Measurements from ENCODE around the gene C16orf82. TPM values are rescaled to one million over a fixed set of nuclear protein-coding genes. Genes with fewer than 3 reads are reported as not detected.

The C16orf82 gene
- not detected for polyA plus RNA-seq (2013, experiment 1 of 2)
- polyA plus RNA-seq (2013, experiment 2 of 2) = not detected

DNA sequence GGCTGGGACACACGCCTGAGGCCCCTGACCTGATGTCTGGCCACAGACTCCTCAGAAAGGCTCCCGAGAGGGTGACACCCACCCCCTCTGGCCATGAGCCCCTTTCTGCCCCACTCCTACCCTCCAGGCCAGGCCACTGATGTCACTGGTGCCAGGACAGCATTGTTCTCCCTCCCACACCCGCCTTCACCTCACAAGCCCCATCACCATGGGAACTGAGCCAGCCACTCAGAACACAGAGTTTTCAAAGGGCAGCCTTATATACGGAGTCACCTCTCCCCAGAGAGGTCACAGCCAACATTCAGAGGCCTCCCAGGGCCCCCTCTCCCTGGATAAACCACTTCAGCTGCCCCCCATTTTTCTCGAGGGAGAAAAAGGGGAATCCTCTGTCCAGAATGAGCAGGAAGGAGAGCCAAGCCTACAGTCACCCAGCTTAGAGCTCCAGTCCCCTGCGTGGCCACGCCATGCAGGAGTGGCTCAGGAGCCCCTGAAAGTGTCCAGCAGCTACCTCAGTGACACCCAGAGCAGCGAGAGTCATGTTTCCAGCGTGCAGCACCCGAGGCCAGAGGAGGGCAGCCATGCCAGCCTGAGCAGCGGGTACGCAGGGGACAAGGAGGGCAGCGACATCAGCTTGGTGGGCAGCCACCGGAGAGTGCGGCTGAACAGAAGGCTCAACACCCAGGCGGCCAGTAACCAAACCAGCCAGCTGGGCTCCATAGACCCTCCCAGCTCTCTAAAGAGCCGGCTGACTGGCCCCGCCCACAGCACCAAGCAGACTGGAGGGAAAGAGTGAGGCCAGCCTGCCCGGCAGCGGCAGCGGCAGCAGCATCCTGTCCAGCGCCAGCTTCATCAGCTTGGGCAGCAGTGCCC, at the start of gene C16orf82:
TSS of gene C16orf82 (plus strand) at position 260 of the 870 bp plus-strand sequence.
- H3K36me3 ChIP-seq (ENCODE audit: control insufficient read depth, insufficient read depth, low read length) = no peaks in the 10 kb centered on the region
- WGBS, 2 experiments (ENCODE audit: insufficient coverage in 2 of 2) = 58 to 69% methylated on average over 19 to 20 of the region's 22 CpGs
- H3K27ac ChIP-seq (ENCODE audit: low read depth, low read length, severe bottlenecking) = no peak within 1 kb of the TSS
- no peaks in the 10 kb centered on the region for H3K9me3 ChIP-seq (ENCODE audit: control insufficient read depth, low read length)
- H3K4me1 ChIP-seq (ENCODE audit: control insufficient read depth, insufficient read depth, low read length, poor library complexity, severe bottlenecking) = no peaks in the 10 kb centered on the region
- H3K4me3 ChIP-seq (ENCODE audit: extremely low read depth, insufficient read depth, low read length, poor library complexity, severe bottlenecking) = no peak within 1 kb of the TSS

DNA sequence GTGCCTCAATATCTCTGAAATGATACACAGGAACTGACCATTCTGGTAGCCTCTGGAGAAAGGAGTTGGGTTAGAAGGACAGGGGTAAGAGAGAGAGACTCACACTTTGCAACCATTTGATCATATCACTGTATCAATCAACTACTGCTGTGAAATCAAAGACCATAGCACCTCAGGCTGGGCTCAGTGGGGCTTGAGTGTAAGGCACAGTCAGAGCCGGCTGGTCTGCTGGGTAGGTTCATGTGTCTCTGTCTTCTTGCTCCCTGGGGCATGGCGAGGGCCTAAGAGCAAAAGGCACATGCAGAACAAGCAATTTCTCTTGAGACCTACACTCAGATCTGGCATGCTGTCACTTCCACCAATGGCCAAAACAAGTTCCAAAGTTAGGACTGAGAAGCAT, 46.7 kb upstream of the C16orf82 start:
- Histone ChIP-seq H3K27ac (ENCODE audit: low read depth, low read length, severe bottlenecking) (no peak overlapping the region), H3K4me1 (ENCODE audit: control insufficient read depth, insufficient read depth, low read length, poor library complexity, severe bottlenecking) (peaks cover 5% of the 10 kb centered on the region), H3K36me3 (ENCODE audit: control insufficient read depth, insufficient read depth, low read length) (no peaks in the 10 kb centered on the region), H3K9me3 (ENCODE audit: control insufficient read depth, low read length) (peaks cover 10% of the 10 kb centered on the region), H3K4me3 (ENCODE audit: extremely low read depth, insufficient read depth, low read length, poor library complexity, severe bottlenecking) (no peak overlapping the region)
- 87 to 88% methylated on average over 2 of the region's 2 CpGs for WGBS, 2 experiments (ENCODE audit: insufficient coverage in 2 of 2)

DNA sequence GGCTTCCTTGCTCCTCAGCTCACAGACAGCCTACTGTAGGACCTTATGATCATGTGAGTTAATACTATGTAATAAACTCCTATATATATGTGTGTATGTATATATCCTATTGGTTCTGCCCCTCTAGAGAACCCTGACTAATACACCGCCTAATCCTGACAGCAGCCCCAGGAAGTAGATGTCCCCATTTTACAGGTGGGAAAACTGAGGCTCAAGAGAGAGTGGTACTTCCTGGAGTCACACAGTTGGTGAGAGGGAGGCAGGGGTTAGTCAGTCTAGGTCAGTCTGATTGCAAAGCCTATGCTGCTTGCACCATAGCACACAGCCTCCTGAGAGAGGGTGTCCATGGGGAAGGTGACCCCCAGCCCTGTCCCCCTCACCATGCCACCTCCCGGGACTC, 42.7 kb upstream of the C16orf82 start:
- H3K4me1 ChIP-seq (ENCODE audit: control insufficient read depth, insufficient read depth, low read length, poor library complexity, severe bottlenecking) = no peaks in the 10 kb centered on the region
- H3K9me3 ChIP-seq (ENCODE audit: control insufficient read depth, low read length) = peaks cover 9% of the 10 kb centered on the region
- no peak overlapping the region for H3K4me3 ChIP-seq (ENCODE audit: extremely low read depth, insufficient read depth, low read length, poor library complexity, severe bottlenecking)
- no peaks in the 10 kb centered on the region for H3K36me3 ChIP-seq (ENCODE audit: control insufficient read depth, insufficient read depth, low read length)
- 83% methylated on average over 1 of the region's 2 CpGs; no CpG with 5 or more reads in 1 of the 2 experiments for WGBS, 2 experiments (ENCODE audit: insufficient coverage in 2 of 2)
- H3K27ac ChIP-seq (ENCODE audit: low read depth, low read length, severe bottlenecking) = no peak overlapping the region

DNA sequence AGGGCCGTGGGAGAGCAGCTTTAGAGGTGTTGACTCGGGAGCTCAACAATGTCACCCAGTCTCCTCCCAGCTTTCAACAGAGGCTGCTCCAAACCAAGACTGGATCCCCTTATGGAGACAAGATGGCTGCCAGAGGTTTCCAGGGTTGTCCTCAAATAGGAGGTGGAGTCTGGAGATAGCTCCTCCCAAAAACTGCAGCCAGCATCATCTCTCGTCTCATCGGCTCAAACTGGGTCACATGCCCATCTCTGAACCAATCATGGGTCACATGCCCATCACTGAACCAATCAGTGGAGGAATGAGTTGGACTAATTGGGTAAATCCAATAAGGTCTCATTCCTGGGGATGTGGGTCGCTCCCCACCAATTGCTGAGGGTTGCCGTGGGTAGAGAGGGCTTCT, 41.1 kb upstream of the C16orf82 start:
- Histone ChIP-seq H3K36me3 (ENCODE audit: control insufficient read depth, insufficient read depth, low read length) (no peaks in the 10 kb centered on the region), H3K27ac (ENCODE audit: low read depth, low read length, severe bottlenecking) (no peak overlapping the region), H3K4me1 (ENCODE audit: control insufficient read depth, insufficient read depth, low read length, poor library complexity, severe bottlenecking) (no peaks in the 10 kb centered on the region), H3K9me3 (ENCODE audit: control insufficient read depth, low read length) (no peaks in the 10 kb centered on the region), H3K4me3 (ENCODE audit: extremely low read depth, insufficient read depth, low read length, poor library complexity, severe bottlenecking) (no peak overlapping the region)
- 71 to 77% methylated on average over 4 to 6 of the region's 6 CpGs for WGBS, 2 experiments (ENCODE audit: insufficient coverage in 2 of 2)

DNA sequence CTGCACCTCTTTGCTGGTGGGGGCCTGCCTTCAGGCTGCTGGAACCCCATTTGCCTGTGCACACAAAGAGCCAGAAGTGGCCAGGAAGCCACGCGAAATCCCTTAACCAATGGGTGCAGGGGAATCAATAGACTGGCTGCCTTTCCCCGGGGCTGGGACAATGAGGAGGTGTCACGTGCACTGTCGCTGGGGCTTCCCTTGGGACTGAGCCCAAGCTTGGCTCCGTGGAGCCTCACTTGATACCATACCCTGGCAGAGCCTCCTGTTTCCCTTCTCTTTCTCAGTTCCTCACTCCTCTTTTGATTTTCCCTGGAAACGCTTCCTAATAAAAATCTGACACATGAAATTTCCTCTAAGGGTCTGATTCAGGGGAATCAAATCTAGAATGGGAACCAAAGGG, 38.8 kb upstream of the C16orf82 start:
- Histone ChIP-seq H3K4me1 (ENCODE audit: control insufficient read depth, insufficient read depth, low read length, poor library complexity, severe bottlenecking) (no peaks in the 10 kb centered on the region), H3K9me3 (ENCODE audit: control insufficient read depth, low read length) (no peaks in the 10 kb centered on the region), H3K4me3 (ENCODE audit: extremely low read depth, insufficient read depth, low read length, poor library complexity, severe bottlenecking) (no peak overlapping the region), H3K36me3 (ENCODE audit: control insufficient read depth, insufficient read depth, low read length) (no peaks in the 10 kb centered on the region), H3K27ac (ENCODE audit: low read depth, low read length, severe bottlenecking) (no peak overlapping the region)
- WGBS, 2 experiments (ENCODE audit: insufficient coverage in 2 of 2) = 71 to 81% methylated on average over 5 to 7 of the region's 7 CpGs

DNA sequence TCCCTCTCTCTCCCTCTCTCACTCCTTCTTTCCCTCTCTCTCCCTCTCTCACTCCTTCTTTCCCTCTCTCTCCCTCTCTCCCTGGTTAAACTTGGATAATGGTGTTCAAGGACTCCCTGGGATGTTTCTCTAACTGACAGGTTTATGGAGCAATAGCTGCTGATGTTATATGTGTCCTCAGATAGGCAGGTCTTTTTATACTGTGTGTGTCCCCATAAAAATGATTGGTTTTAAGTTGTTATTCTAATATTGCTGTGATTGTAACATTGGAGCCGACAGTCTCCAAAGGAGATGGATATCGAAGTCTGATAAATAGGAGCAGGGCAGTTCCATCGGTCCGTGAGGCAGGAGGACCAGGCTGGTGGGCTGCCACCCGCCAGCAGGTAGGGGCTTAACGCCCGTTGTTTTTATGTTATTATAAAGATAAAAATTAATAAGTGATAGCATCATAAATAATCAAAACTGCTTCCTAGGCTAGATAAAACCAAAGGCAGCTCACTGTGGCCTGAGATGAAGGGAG, 38.1 kb upstream of the C16orf82 start:
- no peaks in the 10 kb centered on the region for H3K9me3 ChIP-seq (ENCODE audit: control insufficient read depth, low read length)
- no peak overlapping the region for H3K4me3 ChIP-seq (ENCODE audit: extremely low read depth, insufficient read depth, low read length, poor library complexity, severe bottlenecking)
- H3K36me3 ChIP-seq (ENCODE audit: control insufficient read depth, insufficient read depth, low read length) = no peaks in the 10 kb centered on the region
- H3K27ac ChIP-seq (ENCODE audit: low read depth, low read length, severe bottlenecking) = no peak overlapping the region
- WGBS, 2 experiments (ENCODE audit: insufficient coverage in 2 of 2) = 94 to 95% methylated on average over 2 to 3 of the region's 7 CpGs
- no peaks in the 10 kb centered on the region for H3K4me1 ChIP-seq (ENCODE audit: control insufficient read depth, insufficient read depth, low read length, poor library complexity, severe bottlenecking)

DNA sequence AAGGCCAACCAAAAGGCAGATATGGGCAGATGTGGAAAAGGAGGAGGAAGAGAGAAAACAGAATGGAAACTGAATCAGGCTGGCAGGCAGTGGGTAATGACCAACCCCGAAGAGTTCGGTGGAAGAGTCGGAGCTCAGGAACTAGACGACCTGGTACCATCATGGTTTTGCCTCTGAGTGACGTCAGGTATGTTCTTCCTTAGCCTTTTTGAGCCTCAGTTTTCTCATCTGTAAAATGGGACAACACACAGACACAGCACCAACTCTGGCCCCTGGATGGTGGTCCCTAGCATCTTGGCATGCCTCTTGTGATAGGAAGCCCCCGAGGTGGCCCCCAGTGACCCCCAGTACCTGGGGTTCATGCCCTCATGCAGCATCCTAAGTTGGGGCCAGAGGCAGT, 37.2 kb upstream of the C16orf82 start:
- no peak overlapping the region for H3K4me3 ChIP-seq (ENCODE audit: extremely low read depth, insufficient read depth, low read length, poor library complexity, severe bottlenecking)
- no peaks in the 10 kb centered on the region for H3K4me1 ChIP-seq (ENCODE audit: control insufficient read depth, insufficient read depth, low read length, poor library complexity, severe bottlenecking)
- no peaks in the 10 kb centered on the region for H3K9me3 ChIP-seq (ENCODE audit: control insufficient read depth, low read length)
- 88 to 94% methylated on average over 5 to 6 of the region's 6 CpGs for WGBS, 2 experiments (ENCODE audit: insufficient coverage in 2 of 2)
- no peaks in the 10 kb centered on the region for H3K36me3 ChIP-seq (ENCODE audit: control insufficient read depth, insufficient read depth, low read length)
- H3K27ac ChIP-seq (ENCODE audit: low read depth, low read length, severe bottlenecking) = no peak overlapping the region

DNA sequence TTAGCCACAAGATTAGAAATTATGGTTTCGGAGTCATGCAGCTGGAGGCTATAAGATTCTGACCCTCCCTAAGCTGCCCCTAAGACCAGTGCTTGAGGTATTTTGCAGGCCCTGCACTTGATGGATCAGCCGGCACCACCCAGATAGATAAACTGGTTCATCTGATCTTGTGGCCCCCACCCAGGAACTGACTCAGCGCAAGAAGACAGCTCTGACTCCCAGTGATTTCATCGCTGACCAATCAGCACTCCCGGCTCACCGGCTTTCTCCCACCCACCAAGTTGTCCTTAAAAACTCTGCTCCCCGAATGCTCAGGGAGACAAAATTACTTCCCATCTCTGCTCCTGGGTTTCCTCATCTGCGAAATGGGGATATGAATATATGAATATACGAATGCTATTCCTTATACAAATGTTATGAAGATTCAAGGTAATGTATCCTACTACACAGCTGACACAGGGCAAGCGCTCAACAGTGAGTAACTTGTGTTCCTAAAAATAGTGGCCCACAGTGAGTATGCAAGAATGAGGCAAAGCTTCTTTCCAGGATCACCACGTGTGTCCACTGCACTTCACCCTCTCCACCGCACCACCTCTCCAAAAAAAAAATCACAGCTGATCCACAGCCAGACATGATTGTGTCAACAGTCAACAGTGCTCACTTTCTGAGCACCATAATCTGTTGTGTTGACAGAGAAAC, 33.3 kb upstream of the C16orf82 start:
- WGBS, 2 experiments (ENCODE audit: insufficient coverage in 2 of 2) = 87 to 100% methylated on average over 5 to 6 of the region's 12 CpGs
- no peak overlapping the region for H3K4me3 ChIP-seq (ENCODE audit: extremely low read depth, insufficient read depth, low read length, poor library complexity, severe bottlenecking)

DNA sequence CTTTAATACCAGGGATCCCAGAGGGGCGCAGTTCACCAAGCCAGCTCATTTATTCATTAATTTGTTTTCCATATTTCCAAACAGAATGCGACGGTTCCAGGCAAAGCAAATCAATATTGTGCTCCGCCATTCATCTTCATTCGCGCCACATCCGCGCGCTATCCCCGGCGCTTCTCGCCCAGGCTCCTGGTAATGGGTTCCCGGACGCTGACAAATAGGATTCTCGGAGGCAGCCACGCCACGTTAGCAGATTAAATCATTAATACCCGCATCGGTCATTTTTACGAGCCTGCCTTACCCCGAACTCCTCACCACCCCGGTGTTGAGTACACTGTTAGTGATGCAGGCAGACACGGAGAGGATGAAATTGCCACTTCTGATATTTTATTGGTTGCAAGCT, 26.0 kb upstream of the C16orf82 start:
- H3K4me3 ChIP-seq (ENCODE audit: extremely low read depth, insufficient read depth, low read length, poor library complexity, severe bottlenecking) = no peak overlapping the region
- H3K27ac ChIP-seq (ENCODE audit: low read depth, low read length, severe bottlenecking) = no peak overlapping the region
- H3K36me3 ChIP-seq (ENCODE audit: control insufficient read depth, insufficient read depth, low read length) = no peaks in the 10 kb centered on the region
- H3K4me1 ChIP-seq (ENCODE audit: control insufficient read depth, insufficient read depth, low read length, poor library complexity, severe bottlenecking) = no peaks in the 10 kb centered on the region
- WGBS, 2 experiments (ENCODE audit: insufficient coverage in 2 of 2) = 93 to 96% methylated on average over 21 to 23 of the region's 23 CpGs
- no peaks in the 10 kb centered on the region for H3K9me3 ChIP-seq (ENCODE audit: control insufficient read depth, low read length)

More for the DNA sequence above, 33.3 kb upstream of the C16orf82 start:
- no peaks in the 10 kb centered on the region for H3K36me3 ChIP-seq (ENCODE audit: control insufficient read depth, insufficient read depth, low read length)
- H3K4me1 ChIP-seq (ENCODE audit: control insufficient read depth, insufficient read depth, low read length, poor library complexity, severe bottlenecking) = no peaks in the 10 kb centered on the region
- H3K27ac ChIP-seq (ENCODE audit: low read depth, low read length, severe bottlenecking) = no peak overlapping the region
- H3K9me3 ChIP-seq (ENCODE audit: control insufficient read depth, low read length) = no peaks in the 10 kb centered on the region

DNA sequence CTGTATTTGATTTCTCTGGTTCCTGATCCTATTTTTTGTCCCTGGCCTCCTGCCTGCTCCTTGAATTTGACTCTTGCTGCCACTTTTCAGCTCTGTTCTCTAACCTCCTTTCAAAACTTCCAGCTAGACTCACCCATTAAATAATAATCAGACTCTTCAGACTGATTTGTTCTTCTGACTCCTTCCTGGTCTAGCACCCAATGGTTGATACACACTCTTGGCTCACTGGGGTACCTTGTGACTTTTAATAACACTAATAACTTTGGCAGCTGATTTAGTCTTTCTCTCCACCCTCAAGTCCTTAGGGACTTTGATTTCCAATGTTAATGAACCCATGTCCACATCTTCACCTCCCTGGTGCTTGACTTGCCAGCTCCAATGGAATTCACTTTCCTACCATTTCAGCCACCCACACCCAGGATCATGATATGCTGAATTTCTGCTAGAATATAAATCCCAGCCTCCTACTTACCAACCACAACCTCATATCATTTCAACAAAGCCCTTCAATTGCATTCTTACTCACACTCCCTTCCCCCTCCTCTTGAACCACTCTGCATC, 19.7 kb upstream of the C16orf82 start:
- H3K27ac ChIP-seq (ENCODE audit: low read depth, low read length, severe bottlenecking) = no peak overlapping the region
- H3K4me3 ChIP-seq (ENCODE audit: extremely low read depth, insufficient read depth, low read length, poor library complexity, severe bottlenecking) = no peak overlapping the region
- H3K36me3 ChIP-seq (ENCODE audit: control insufficient read depth, insufficient read depth, low read length) = no peaks in the 10 kb centered on the region
- no peaks in the 10 kb centered on the region for H3K4me1 ChIP-seq (ENCODE audit: control insufficient read depth, insufficient read depth, low read length, poor library complexity, severe bottlenecking)
- no peaks in the 10 kb centered on the region for H3K9me3 ChIP-seq (ENCODE audit: control insufficient read depth, low read length)
